Transverse colon (tissue), 4 donors: ENCODE measurements around the gene SGTB. TPM values are rescaled to one million over a fixed set of nuclear protein-coding genes. Genes with fewer than 3 reads are reported as not detected.

Source experiments
- DNase-seq: peaks from one replicate; pipeline ENCODE4 v3.0.0-alpha.2; 2019
- H3K27ac ChIP-seq, 4 donors: fragments of 200-600 bp; sonication (generic); 2 replicates each; pipeline ENCODE4 v1.5.1; 2016 to 2018; ENCODE audit warnings: inconsistent platforms in 4 of 4
- H3K27me3 ChIP-seq: fragments of 200-600 bp; sonication (generic); 2 replicates; pipeline ENCODE4 v1.5.1; 2017; ENCODE audit warnings: inconsistent platforms
- H3K36me3 ChIP-seq, 4 donors: fragments of 200-600 bp; sonication (generic); 2 replicates each; pipeline ENCODE4 v1.5.1; 2017 to 2019; ENCODE audit warnings: inconsistent platforms in 4 of 4
- H3K4me1 ChIP-seq, 4 donors: fragments of 200-600 bp; sonication (generic); 2 replicates each; pipeline ENCODE4 v1.5.1; 2017 to 2020; ENCODE audit warnings: inconsistent platforms in 4 of 4
- H3K4me3 ChIP-seq, 4 donors: fragments of 200-600 bp; sonication (generic); 1 replicate in 1 of 4; 2 replicates in 3 of 4; pipeline versions ENCODE4 v1.5.1 to v1.6.1; 2017 to 2019; ENCODE audit warnings: inconsistent platforms in 4 of 4
- H3K9me3 ChIP-seq, 2 donors: fragments of 200-600 bp; sonication (generic); 2 replicates each; pipeline ENCODE4 v1.5.1; 2017 to 2019; ENCODE audit warnings: inconsistent platforms in 2 of 2
- CTCF ChIP-seq, 5 experiments: fragments of 200-600 bp in 3 of 5; fragments of 450-650 bp in 2 of 5; sonication (generic) in 3 of 5; IDR thresholded peaks; 1 replicate in 2 of 5; 2 replicates in 3 of 5; pipeline ENCODE4 v1.5.1; 2016 to 2017; ENCODE audit warnings: antibody characterized with exemption in 5 of 5, inconsistent platforms in 3 of 5, mild to moderate bottlenecking in 2 of 5, moderate library complexity in 1 of 5
- EP300 ChIP-seq: sonication (generic); formaldehyde crosslinking; IDR thresholded peaks from one replicate; pipeline ENCODE4 v1.6.1; 2017; ENCODE audit warnings: antibody characterized with exemption, low read depth
- POLR2A ChIP-seq: fragments of 450-650 bp; IDR thresholded peaks from one replicate; pipeline ENCODE4 v1.6.1; 2016; ENCODE audit warnings: antibody characterized with exemption, mild to moderate bottlenecking, moderate library complexity
- POLR2AphosphoS5 ChIP-seq, 3 donors: sonication (generic); formaldehyde crosslinking; IDR thresholded peaks; one replicate each; pipeline ENCODE4 v1.6.1; 2016; ENCODE audit warnings: antibody characterized with exemption in 3 of 3
- WGBS, 2 donors: methylation state at CpG; one replicate each; pipeline ENCODE4 v1.1.5; 2018; ENCODE audit warnings: low coverage in 1 of 2; 5-methylcytosine and 5-hydroxymethylcytosine counted together
- in situ Hi-C, 4 donors: fragments of 200-750 bp; cut with MboI; loops; one replicate each; pipeline versions ENCODE4 v1.15.0 to v1.15.1; 2017; ENCODE audit warnings: low sequenced_read_pairs in 3 of 4, low pct_ligation_motif_present in 1 of 4, low pct_unique_long_range_greater_than_20kb in 1 of 4
- intact Hi-C: fragments of 100-400 bp; cut with DNase I; formaldehyde crosslinking; loops from one replicate; pipeline ENCODE4 v1.15.1; 2023; ENCODE audit warnings: low total_unique reads
- total RNA-seq, 4 donors: library from RNA; depleted of rRNA; stranded (reverse); fragments of >200 nt; gene quantifications; one replicate each; pipeline ENCODE4 v1.1.0, GENCODE V29; 2016

Gene SGTB
- total RNA-seq, 4 donors from 2014 or later: 0.37 to 9.2 (median 4.0) TPM

- Histone ChIP-seq H3K9me3 (no peaks in the 10 kb centered on the region), H3K36me3 (peaks cover 0 to 12% (median 0%) of the 10 kb centered on the region in 4 donors), H3K27me3 (no peaks in the 10 kb centered on the region), H3K4me1 (no peaks in the 10 kb centered on the region), H3K4me3 (no peak overlapping the region), H3K27ac (no peak overlapping the region)
- no peak for TF ChIP-seq POLR2A
- no peak for TF ChIP-seq POLR2AphosphoS5 (IDR thresholded peaks at IDR 0.05)
- no peak for TF ChIP-seq EP300
- no peak for TF ChIP-seq CTCF (IDR thresholded peaks at IDR 0.05)
- in situ Hi-C loops: no loop called here
- WGBS, 2 donors: 83 to 100% methylated on average over 1 of the region's 1 CpG
- intact Hi-C loops: no loop called here
- no peak for DNase-seq
Measured at GRCh38 chr5:65762234-65762633, 40.3 kb upstream of the SGTB start.

- TF ChIP-seq POLR2AphosphoS5 (IDR thresholded peaks at IDR 0.05): no peak
- TF ChIP-seq EP300: no peak
- peak in 2 of 5 experiments; percentile 22 to 42 for TF ChIP-seq CTCF (IDR thresholded peaks at IDR 0.05)
- no peak for TF ChIP-seq POLR2A
- H3K36me3 ChIP-seq: peaks cover 0 to 12% (median 0%) of the 10 kb centered on the region in 4 donors
- no peaks in the 10 kb centered on the region for H3K4me1 ChIP-seq
- H3K4me3 ChIP-seq: no peak overlapping the region
- DNase-seq: peak; percentile 52
- intact Hi-C loops (no loop called here), in situ Hi-C loops (no loop called here)
- no peaks in the 10 kb centered on the region for H3K27me3 ChIP-seq
- 17 to 68% methylated on average over 1 to 2 of the region's 2 CpGs for WGBS, 2 donors
- H3K9me3 ChIP-seq: no peaks in the 10 kb centered on the region
- H3K27ac ChIP-seq: no peak overlapping the region
Measured at GRCh38 chr5:65760504-65761275, 38.8 kb upstream of the SGTB start.

- peaks cover 0 to 12% (median 0%) of the 10 kb centered on the region in 4 donors for H3K36me3 ChIP-seq
- no peak overlapping the region for H3K27ac ChIP-seq
- no peak for TF ChIP-seq EP300
- TF ChIP-seq POLR2A: no peak
- TF ChIP-seq CTCF (IDR thresholded peaks at IDR 0.05): no peak
- TF ChIP-seq POLR2AphosphoS5 (IDR thresholded peaks at IDR 0.05): no peak
- no peaks in the 10 kb centered on the region for H3K4me1 ChIP-seq
- H3K27me3 ChIP-seq: no peaks in the 10 kb centered on the region
- DNase-seq: no peak
- no peaks in the 10 kb centered on the region for H3K9me3 ChIP-seq
- intact Hi-C loops: no loop called here
- in situ Hi-C loops: no loop called here
- 61 to 63% methylated on average over 3 to 4 of the region's 4 CpGs for WGBS, 2 donors
- H3K4me3 ChIP-seq: no peak overlapping the region
Measured at GRCh38 chr5:65758546-65759144, 36.7 kb upstream of the SGTB start.

- no peak for TF ChIP-seq POLR2A
- TF ChIP-seq CTCF (IDR thresholded peaks at IDR 0.05): no peak
- no peak for TF ChIP-seq EP300
- TF ChIP-seq POLR2AphosphoS5 (IDR thresholded peaks at IDR 0.05): no peak
- Histone ChIP-seq H3K27me3 (no peaks in the 10 kb centered on the region), H3K4me1 (no peaks in the 10 kb centered on the region), H3K27ac (no peak overlapping the region), H3K36me3 (no peaks in the 10 kb centered on the region), H3K4me3 (no peak overlapping the region), H3K9me3 (no peaks in the 10 kb centered on the region)
- intact Hi-C loops (no loop called here), in situ Hi-C loops (no loop called here)
- no peak for DNase-seq
- WGBS, 2 donors: 80 to 87% methylated on average over 8 of the region's 8 CpGs
Measured at GRCh38 chr5:65753189-65753588, 31.3 kb upstream of the SGTB start.
